GM19238 (cell line): ENCODE results near the gene OPCML.

Source experiments
- DNase-seq: peaks from one replicate; pipeline ENCODE4 v3.0.0; 2011; ENCODE audit warnings: low spot score; ENCODE audit not compliant: insufficient read length

The OPCML gene

GRCh38 chr11:132944569-132944944, 587.7 kb downstream of the OPCML start:
- no peak for DNase-seq

GRCh38 chr11:132943706-132944568, 588.4 kb downstream of the OPCML start:
- DNase-seq, result no peak

- DNase-seq, result no peak
Measured at GRCh38 chr11:132943357-132943705, 589.0 kb downstream of the OPCML start.

- no peak for DNase-seq
Measured at GRCh38 chr11:132942611-132943356, 589.5 kb downstream of the OPCML start.

GRCh38 chr11:132941761-132942160, 590.5 kb downstream of the OPCML start:
- DNase-seq, result no peak

GRCh38 chr11:132941024-132941646, 591.2 kb downstream of the OPCML start:
- no peak for DNase-seq

- DNase-seq, result no peak
Measured at GRCh38 chr11:132937016-132937415, 595.3 kb downstream of the OPCML start.

GRCh38 chr11:132935383-132935782, 596.9 kb downstream of the OPCML start:
- no peak for DNase-seq

GRCh38 chr11:132933703-132934102, 598.6 kb downstream of the OPCML start:
- no peak for DNase-seq

- no peak for DNase-seq
Measured at GRCh38 chr11:132925825-132926469, 606.4 kb downstream of the OPCML start.

- no peak for DNase-seq
Measured at GRCh38 chr11:132921597-132921996, 610.7 kb downstream of the OPCML start.

- DNase-seq, result no peak
Measured at GRCh38 chr11:132920451-132921096, 611.7 kb downstream of the OPCML start.

- no peak for DNase-seq
Measured at GRCh38 chr11:132914600-132914999, 617.7 kb downstream of the OPCML start.

- no peak for DNase-seq
Measured at GRCh38 chr11:132913886-132914285, 618.4 kb downstream of the OPCML start.

- no peak for DNase-seq
Measured at GRCh38 chr11:132913295-132913694, 619.0 kb downstream of the OPCML start.

GRCh38 chr11:132911186-132911585, 621.1 kb downstream of the OPCML start:
- DNase-seq, result no peak

- no peak for DNase-seq
Measured at GRCh38 chr11:132910011-132910760, 622.1 kb downstream of the OPCML start.

GRCh38 chr11:132909021-132909606, 623.2 kb downstream of the OPCML start:
- DNase-seq, result no peak

- no peak for DNase-seq
Measured at GRCh38 chr11:132908414-132908810, 623.9 kb downstream of the OPCML start.
